CD14-positive monocyte (primary cell): ENCODE measurements around the gene SYT8. TPM values are rescaled to one million over a fixed set of nuclear protein-coding genes. Genes with fewer than 3 reads are reported as not detected.
A peak's percentile ranks its signal among the peaks of the same experiment; 100 is the strongest.

Experiments
- DNase-seq, 3 donors: peaks; one replicate each; pipeline ENCODE4 v3.0.0-alpha.2; 2011 to 2022
- H2AFZ ChIP-seq: 2 replicates; pipeline ENCODE4 v1.6.0; 2012; ENCODE audit warnings: mild to moderate bottlenecking, low read depth, low read length, inconsistent platforms; ENCODE audit not compliant: insufficient read depth, poor library complexity, severe bottlenecking
- H3K27ac ChIP-seq, 2 donors: 1 replicate in 1 of 2; 2 replicates in 1 of 2; pipeline ENCODE4 v1.5.1; 2012 to 2013; ENCODE audit warnings: low read length in 2 of 2, control low read depth in 1 of 2, inconsistent platforms in 1 of 2, low read depth in 1 of 2, mild to moderate bottlenecking in 1 of 2
- H3K27me3 ChIP-seq, 2 donors: one replicate each; pipeline versions ENCODE4 v1.6.0 to v1.6.1; 2011 to 2013; ENCODE audit warnings: low read length in 2 of 2; ENCODE audit not compliant: control insufficient read depth in 2 of 2, insufficient read depth in 2 of 2
- H3K36me3 ChIP-seq, 2 donors: replicated peaks in 1 of 2; 1 replicate in 1 of 2; 2 replicates in 1 of 2; pipeline versions ENCODE4 v1.5.1 to v1.6.1; 2012 to 2013; ENCODE audit warnings: low read length in 2 of 2, control low read depth in 1 of 2, inconsistent platforms in 1 of 2, mild to moderate bottlenecking in 1 of 2; ENCODE audit not compliant: insufficient read depth in 2 of 2, control insufficient read depth in 1 of 2
- H3K4me1 ChIP-seq, 2 donors: 1 replicate in 1 of 2; 2 replicates in 1 of 2; pipeline versions ENCODE4 v1.5.1 to v1.6.1; 2012 to 2013; ENCODE audit warnings: low read length in 2 of 2, control low read depth in 1 of 2, inconsistent platforms in 1 of 2, mild to moderate bottlenecking in 1 of 2, moderate library complexity in 1 of 2; ENCODE audit not compliant: insufficient read depth in 2 of 2, control insufficient read depth in 1 of 2
- H3K4me2 ChIP-seq: replicated peaks from 2 replicates; pipeline ENCODE3; 2012; ENCODE audit warnings: low read length, moderate library complexity, mild to moderate bottlenecking; ENCODE audit not compliant: poor library complexity, severe bottlenecking; ENCODE audit errors: extremely low read depth
- H3K4me3 ChIP-seq, 3 experiments: fragments of 200-600 bp in 1 of 3; sonication (generic) in 1 of 3; replicated peaks in 1 of 3; 1 replicate in 2 of 3; 2 replicates in 1 of 3; pipeline ENCODE4 v1.5.1; 2011 to 2013; ENCODE audit warnings: low read length in 3 of 3, mild to moderate bottlenecking in 3 of 3, control low read depth in 2 of 3, low read depth in 2 of 3, inconsistent platforms in 1 of 3, moderate library complexity in 1 of 3
- H3K79me2 ChIP-seq: 2 replicates; pipeline ENCODE4 v1.6.0; 2012; ENCODE audit warnings: mild to moderate bottlenecking, control low read depth, inconsistent platforms, low read length, moderate library complexity; ENCODE audit not compliant: insufficient read depth
- H3K9ac ChIP-seq: 2 replicates; pipeline ENCODE4 v1.6.0; 2017; ENCODE audit warnings: low read length, mild to moderate bottlenecking; ENCODE audit not compliant: insufficient read depth, poor library complexity, severe bottlenecking
- H3K9me3 ChIP-seq, 2 donors: replicated peaks in 1 of 2; 1 replicate in 1 of 2; 2 replicates in 1 of 2; pipeline versions ENCODE4 v1.5.1 to v1.6.1; 2012 to 2013; ENCODE audit warnings: low read length in 2 of 2, control low read depth in 1 of 2; ENCODE audit not compliant: control insufficient read depth in 1 of 2, insufficient read depth in 1 of 2
- H4K20me1 ChIP-seq: 2 replicates; pipeline ENCODE4 v1.6.0; 2012; ENCODE audit warnings: mild to moderate bottlenecking, low read length, control low read depth, moderate library complexity; ENCODE audit not compliant: insufficient read depth
- H3K27ac Mint-ChIP-seq, 7 donors: one replicate each; pipeline ENCODE4 v1.8.0; 2020; ENCODE audit warnings: mild to moderate bottlenecking in 7 of 7, mixed read lengths in 7 of 7, moderate library complexity in 6 of 7, inconsistent platforms in 2 of 7
- H3K27me3 Mint-ChIP-seq, 3 donors: one replicate each; pipeline ENCODE4 v1.8.0; 2021 to 2022; ENCODE audit warnings: low read depth in 3 of 3, mild to moderate bottlenecking in 3 of 3, mixed read lengths in 3 of 3, moderate library complexity in 3 of 3, inconsistent platforms in 1 of 3
- H3K36me3 Mint-ChIP-seq, 2 donors: one replicate each; pipeline ENCODE4 v1.8.0; 2020; ENCODE audit warnings: mixed read lengths in 2 of 2, inconsistent platforms in 1 of 2, mild to moderate bottlenecking in 1 of 2
- H3K4me1 Mint-ChIP-seq: one replicate; pipeline ENCODE4 v1.8.0; 2020; ENCODE audit warnings: mild to moderate bottlenecking, mixed read lengths
- H3K4me3 Mint-ChIP-seq, 2 donors: one replicate each; pipeline ENCODE4 v1.8.0; 2020; ENCODE audit warnings: mild to moderate bottlenecking in 2 of 2, mixed read lengths in 2 of 2, moderate library complexity in 1 of 2
- H3K9me3 Mint-ChIP-seq, 7 donors: one replicate each; pipeline ENCODE4 v1.8.0; 2020 to 2022; ENCODE audit warnings: mixed read lengths in 7 of 7, mild to moderate bottlenecking in 6 of 7, moderate library complexity in 6 of 7, inconsistent platforms in 2 of 7
- CTCF ChIP-seq: fragments of 200-600 bp; IDR thresholded peaks from one replicate; pipeline ENCODE4 v1.8.0; 2022; ENCODE audit warnings: antibody characterized with exemption, mild to moderate bottlenecking
- WGBS: methylation state at CpG from one replicate; pipeline ENCODE4 v1.1.5; 2013; ENCODE audit warnings: missing lambda C conversion rate; ENCODE audit not compliant: insufficient coverage; 5-methylcytosine and 5-hydroxymethylcytosine counted together
- intact Hi-C, 2 donors: fragments of 100-400 bp; cut with micrococcal nuclease; formaldehyde crosslinking; loops; one replicate each; pipeline versions ENCODE4 v1.15.0 to v1.15.1; 2023
- polyA plus RNA-seq, 3 donors: library from polyadenylated mRNA; depleted of rRNA in 1 of 3; unstranded in 2 of 3; stranded (reverse) in 1 of 3; fragments of 300-500 nt in 2 of 3; fragments of >200 nt in 1 of 3; fragmentation: Illumina TruSeq in 2 of 3; gene quantifications; 1 replicate in 2 of 3; 2 replicates in 1 of 3; pipeline ENCODE4 v1.2.3, GENCODE V29; 2012 to 2021

SYT8 gene
- polyA plus RNA-seq, 3 donors: not detected

GRCh38 chr11:1866226-1866625 is 31.4 kb downstream of the SYT8 start:
- H3K4me3 ChIP-seq: no peak overlapping the region
- DNase-seq: no peak
- peaks cover 4 to 12% (median 4%) of the 10 kb centered on the region in 3 donors for H3K27me3 Mint-ChIP-seq

DNA sequence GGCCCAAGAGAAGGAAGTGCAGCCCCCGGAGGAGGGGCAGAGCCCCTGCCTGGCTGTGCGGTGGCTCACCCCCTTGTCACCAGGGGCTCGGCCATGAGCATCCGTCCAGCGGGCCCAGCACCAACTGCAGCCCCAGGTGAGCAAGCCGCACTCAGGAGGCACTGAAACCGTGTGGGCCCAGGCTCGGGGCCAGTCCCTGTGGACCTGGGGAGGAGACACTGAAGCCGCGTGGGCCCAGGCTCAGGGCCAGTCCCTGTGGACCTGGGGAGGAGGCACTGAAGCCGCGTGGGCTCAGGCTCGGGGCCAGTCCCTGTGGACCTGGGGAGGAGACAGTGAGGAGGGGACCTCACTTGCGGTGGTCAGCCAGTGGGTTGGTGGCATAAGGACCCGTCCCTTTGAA is 32.0 kb downstream of the SYT8 start:
- H3K4me1 ChIP-seq: peaks cover 34 to 61% of the 10 kb centered on the region in 2 donors
- no peak overlapping the region for H3K4me3 ChIP-seq
- no peak for TF ChIP-seq CTCF
- H3K4me2 ChIP-seq: no peak overlapping the region
- H3K36me3 ChIP-seq: peaks cover 47 to 67% of the 10 kb centered on the region in 2 donors
- 99% methylated on average over 13 of the region's 15 CpGs for WGBS
- H3K9me3 Mint-ChIP-seq: peaks cover 0 to 2% (median 0%) of the 10 kb centered on the region in 7 donors
- H3K27ac Mint-ChIP-seq: peak overlapping the region in 1 of 7 donors; percentile 63
- peaks cover 4 to 12% (median 6%) of the 10 kb centered on the region in 3 donors for H3K27me3 Mint-ChIP-seq
- H3K9ac ChIP-seq: no peak overlapping the region
- H3K9me3 ChIP-seq: no peaks in the 10 kb centered on the region
- H3K4me1 Mint-ChIP-seq: peaks cover 30% of the 10 kb centered on the region
- DNase-seq: no peak
- H3K79me2 ChIP-seq: peaks cover 98% of the 10 kb centered on the region
- no peaks in the 10 kb centered on the region for H3K27me3 ChIP-seq
- H2AFZ ChIP-seq: no peak overlapping the region
- no peak overlapping the region for H3K27ac ChIP-seq
- H3K4me3 Mint-ChIP-seq: no peak overlapping the region
- intact Hi-C loops: no loop called here
- peaks cover 51 to 63% of the 10 kb centered on the region in 2 donors for H3K36me3 Mint-ChIP-seq
- peaks cover 100% of the 10 kb centered on the region for H4K20me1 ChIP-seq

More at GRCh38 chr11:1866226-1866625, 31.4 kb downstream of the SYT8 start:
- no peak for TF ChIP-seq CTCF
- H3K4me1 Mint-ChIP-seq: peaks cover 30% of the 10 kb centered on the region
- 100% methylated on average over 3 of the region's 8 CpGs for WGBS
- Histone ChIP-seq H3K36me3 (peaks cover 43 to 72% of the 10 kb centered on the region in 2 donors), H3K9me3 (no peaks in the 10 kb centered on the region), H3K4me2 (no peak overlapping the region), H3K79me2 (peaks cover 99% of the 10 kb centered on the region), H3K9ac (no peak overlapping the region), H4K20me1 (peaks cover 100% of the 10 kb centered on the region), H2AFZ (no peak overlapping the region), H3K4me1 (peaks cover 35 to 65% of the 10 kb centered on the region in 2 donors), H3K27me3 (no peaks in the 10 kb centered on the region), H3K27ac (no peak overlapping the region)
- no peak overlapping the region for H3K4me3 Mint-ChIP-seq
- intact Hi-C loops: no loop called here
- H3K9me3 Mint-ChIP-seq: peaks cover 0 to 2% (median 0%) of the 10 kb centered on the region in 7 donors
- peak overlapping the region in 2 of 7 donors; percentile 6 to 77 for H3K27ac Mint-ChIP-seq
- peaks cover 51 to 59% of the 10 kb centered on the region in 2 donors for H3K36me3 Mint-ChIP-seq
